ENCODE measurements around the gene TOLLIP.

The TOLLIP gene

DNA sequence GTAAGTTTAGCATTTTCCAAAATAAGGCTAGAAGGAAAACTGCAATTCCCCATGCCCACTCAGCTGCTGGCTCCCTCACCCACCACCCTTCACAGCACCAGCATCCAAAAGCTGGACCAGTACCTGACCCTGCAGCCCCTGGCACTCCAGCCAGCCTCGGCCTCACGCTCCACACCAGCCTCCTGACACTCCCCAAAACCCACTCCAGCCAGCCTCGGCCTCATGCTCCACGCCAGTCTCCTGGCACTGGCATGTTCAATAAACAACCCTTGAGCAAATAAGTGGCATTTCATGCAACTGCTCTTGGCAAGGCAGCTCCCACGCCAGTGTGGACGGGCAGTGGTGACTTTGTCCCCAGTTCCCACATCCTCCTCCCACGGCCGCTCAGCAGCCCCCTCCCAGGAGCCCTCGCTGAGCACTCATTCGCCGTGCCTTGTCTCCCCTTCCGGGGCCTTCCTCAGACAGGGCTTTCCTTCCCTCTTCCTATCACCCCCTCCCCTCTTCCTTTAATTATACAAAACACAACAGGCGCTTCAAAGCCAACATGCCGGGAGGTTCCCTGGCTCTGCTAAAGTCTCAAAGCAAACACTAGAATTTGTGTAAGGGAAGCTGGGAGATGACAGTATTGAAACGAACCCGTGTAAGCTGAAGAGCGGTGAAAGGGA, 6.8 kb downstream of the TOLLIP start:
- no peaks in the 10 kb centered on the region for H3K27me3 ChIP-seq (replicated peaks)
- in situ Hi-C loops (cut with HindIII; ENCODE audit: low pct_ligation_motif_present, low sequenced_read_pairs): no loop called here
- peaks cover 4% of the 10 kb centered on the region for H3K36me3 ChIP-seq (replicated peaks)
- no peak overlapping the region for H3K4me3 ChIP-seq (ENCODE audit: low read depth, low read length)
- TF ChIP-seq, protein P1, sequence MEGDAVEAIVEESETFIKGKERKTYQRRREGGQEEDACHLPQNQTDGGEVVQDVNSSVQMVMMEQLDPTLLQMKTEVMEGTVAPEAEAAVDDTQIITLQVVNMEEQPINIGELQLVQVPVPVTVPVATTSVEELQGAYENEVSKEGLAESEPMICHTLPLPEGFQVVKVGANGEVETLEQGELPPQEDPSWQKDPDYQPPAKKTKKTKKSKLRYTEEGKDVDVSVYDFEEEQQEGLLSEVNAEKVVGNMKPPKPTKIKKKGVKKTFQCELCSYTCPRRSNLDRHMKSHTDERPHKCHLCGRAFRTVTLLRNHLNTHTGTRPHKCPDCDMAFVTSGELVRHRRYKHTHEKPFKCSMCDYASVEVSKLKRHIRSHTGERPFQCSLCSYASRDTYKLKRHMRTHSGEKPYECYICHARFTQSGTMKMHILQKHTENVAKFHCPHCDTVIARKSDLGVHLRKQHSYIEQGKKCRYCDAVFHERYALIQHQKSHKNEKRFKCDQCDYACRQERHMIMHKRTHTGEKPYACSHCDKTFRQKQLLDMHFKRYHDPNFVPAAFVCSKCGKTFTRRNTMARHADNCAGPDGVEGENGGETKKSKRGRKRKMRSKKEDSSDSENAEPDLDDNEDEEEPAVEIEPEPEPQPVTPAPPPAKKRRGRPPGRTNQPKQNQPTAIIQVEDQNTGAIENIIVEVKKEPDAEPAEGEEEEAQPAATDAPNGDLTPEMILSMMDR (IDR thresholded peaks at IDR 0.05; ENCODE audit: low read depth, low read length, missing control alignments): no peak
- no peak for DNase-seq
- no peak overlapping the region for H3K27ac ChIP-seq

DNA sequence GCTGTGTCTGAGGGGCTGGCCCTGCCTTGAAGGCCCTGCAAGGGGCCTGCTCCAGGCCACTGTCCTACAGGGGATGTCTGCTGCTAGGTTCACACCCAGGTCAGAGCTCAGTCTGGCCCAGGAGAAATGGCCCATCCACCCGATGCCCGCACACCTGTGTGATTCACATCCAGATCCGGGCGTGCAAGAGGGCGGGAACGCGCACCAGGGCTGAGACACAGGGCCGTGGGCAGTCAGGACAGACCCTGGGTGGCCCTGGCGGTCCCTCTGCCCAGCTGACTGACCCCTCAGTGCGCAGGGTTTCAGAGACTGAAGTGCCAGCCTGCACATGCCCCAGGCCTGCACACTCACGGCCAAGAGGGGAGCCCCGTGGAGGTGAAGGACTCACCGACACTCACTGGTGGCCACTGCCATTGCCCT, 7.4 kb downstream of the TOLLIP start:
- Histone ChIP-seq H3K36me3 (replicated peaks) (peaks cover 6% of the 10 kb centered on the region), H3K27me3 (replicated peaks) (no peaks in the 10 kb centered on the region), H3K27ac (no peak overlapping the region), H3K4me3 (ENCODE audit: low read depth, low read length) (no peak overlapping the region)
- DNase-seq: no peak
- in situ Hi-C loops (cut with HindIII; ENCODE audit: low pct_ligation_motif_present, low sequenced_read_pairs): no loop called here
- TF ChIP-seq, protein P1 (IDR thresholded peaks at IDR 0.05; ENCODE audit: low read depth, low read length, missing control alignments): no peak

DNA sequence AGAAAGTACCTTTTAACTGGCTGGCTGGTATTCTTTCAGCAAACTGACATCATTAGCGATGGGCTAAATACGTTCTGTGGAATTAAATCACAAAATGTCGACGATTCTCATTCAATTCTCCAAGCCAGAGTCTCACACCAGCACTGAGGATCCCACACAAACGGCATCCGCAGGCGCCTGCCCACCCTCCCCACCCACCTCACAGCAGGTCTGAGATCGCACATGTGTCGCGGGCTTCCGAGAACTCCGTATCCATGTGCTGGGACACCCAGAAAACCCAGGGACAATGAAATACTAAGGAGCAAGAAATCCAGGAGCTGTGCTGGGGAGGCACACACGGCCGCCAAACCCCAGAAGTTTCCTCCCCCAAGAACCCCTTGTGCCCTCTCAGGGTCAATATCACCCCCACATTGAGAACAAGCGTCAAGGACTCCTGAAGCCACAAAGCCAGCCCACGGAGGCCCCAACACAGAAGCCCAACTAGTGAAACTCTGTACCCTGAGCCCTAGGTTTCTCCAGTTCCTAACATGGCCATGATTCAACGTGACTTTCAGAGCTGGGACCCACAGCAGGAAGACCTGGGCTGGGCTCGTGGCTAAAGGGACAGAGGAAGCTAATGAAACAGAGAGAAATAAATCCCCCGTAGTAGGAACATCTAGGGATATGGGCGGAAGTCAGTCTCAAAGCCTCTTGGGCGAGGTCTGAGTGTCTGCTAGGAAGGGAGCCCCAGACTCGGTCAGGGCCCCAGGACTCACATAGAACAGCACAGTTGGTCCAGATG, 8.0 kb downstream of the TOLLIP start:
- TF ChIP-seq, protein P1 (IDR thresholded peaks at IDR 0.05; ENCODE audit: low read depth, low read length, missing control alignments): no peak
- Histone ChIP-seq H3K36me3 (replicated peaks) (peaks cover 6% of the 10 kb centered on the region), H3K27ac (no peak overlapping the region), H3K27me3 (replicated peaks) (no peaks in the 10 kb centered on the region), H3K4me3 (ENCODE audit: low read depth, low read length) (no peak overlapping the region)
- DNase-seq: no peak
- in situ Hi-C loops (cut with HindIII; ENCODE audit: low pct_ligation_motif_present, low sequenced_read_pairs): no loop called here

DNA sequence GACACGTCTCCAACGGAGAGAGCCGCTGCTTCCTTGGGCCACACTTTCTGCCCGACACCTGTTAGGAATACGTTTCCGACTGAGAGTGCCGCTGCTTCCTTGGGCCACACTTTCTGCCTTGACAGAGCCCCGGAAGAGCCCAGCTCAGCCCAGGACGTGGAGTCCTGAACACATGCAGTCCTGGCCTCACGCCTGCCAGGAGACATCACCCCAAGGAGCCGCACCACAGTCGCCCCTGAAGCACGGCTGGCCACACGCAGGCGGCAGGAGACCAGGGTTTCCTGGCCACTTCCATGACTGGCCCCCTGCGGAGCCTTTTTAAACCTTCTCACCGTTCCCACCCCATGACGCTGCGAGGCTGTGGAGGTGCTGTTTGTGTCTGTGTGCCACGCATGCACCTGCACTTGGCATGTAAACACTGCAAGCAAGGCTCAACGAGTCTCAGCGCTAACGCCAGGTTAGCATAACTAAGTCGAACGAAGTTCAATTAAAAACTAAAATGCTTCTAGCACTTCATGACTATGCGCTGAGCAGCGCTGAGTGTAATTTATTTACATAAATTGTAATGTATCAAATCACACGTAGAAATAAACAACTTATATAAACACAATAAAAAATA, 8.8 kb downstream of the TOLLIP start:
- H3K27ac ChIP-seq: no peak overlapping the region

DNA sequence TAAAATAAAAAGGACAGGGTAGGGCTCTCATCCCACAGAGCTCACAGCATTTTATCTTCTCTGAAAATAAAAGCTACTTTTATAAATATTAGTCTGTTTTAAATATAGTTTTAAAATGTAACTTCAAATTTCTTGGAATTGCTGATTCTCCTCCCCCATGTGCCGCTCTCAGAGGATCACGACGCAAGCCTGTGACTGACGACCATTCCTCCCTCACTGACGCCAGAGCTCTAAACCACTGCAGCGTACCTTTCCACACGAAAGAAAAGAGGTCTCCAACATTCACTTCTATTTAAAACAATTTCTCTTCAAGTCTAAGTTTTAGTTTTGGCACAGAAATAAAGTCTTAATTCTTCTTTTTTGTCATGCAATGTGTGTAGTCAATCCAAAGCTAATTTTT, 9.3 kb downstream of the TOLLIP start:
- in situ Hi-C loops (cut with HindIII; ENCODE audit: low pct_ligation_motif_present, low sequenced_read_pairs): no loop called here
- TF ChIP-seq, protein P1 (IDR thresholded peaks at IDR 0.05; ENCODE audit: low read depth, low read length, missing control alignments): no peak
- no peak overlapping the region for H3K4me3 ChIP-seq (ENCODE audit: low read depth, low read length)
- H3K27ac ChIP-seq: no peak overlapping the region
- DNase-seq: no peak
- peaks cover 6% of the 10 kb centered on the region for H3K36me3 ChIP-seq (replicated peaks)
- no peaks in the 10 kb centered on the region for H3K27me3 ChIP-seq (replicated peaks)

More for the DNA sequence above, 8.8 kb downstream of the TOLLIP start:
- in situ Hi-C loops (cut with HindIII; ENCODE audit: low pct_ligation_motif_present, low sequenced_read_pairs): no loop called here
- H3K36me3 ChIP-seq (replicated peaks): peaks cover 6% of the 10 kb centered on the region
- no peak overlapping the region for H3K4me3 ChIP-seq (ENCODE audit: low read depth, low read length)
- no peaks in the 10 kb centered on the region for H3K27me3 ChIP-seq (replicated peaks)
- TF ChIP-seq, protein P1 (IDR thresholded peaks at IDR 0.05; ENCODE audit: low read depth, low read length, missing control alignments): no peak
- no peak for DNase-seq

All from brain microvascular endothelial cell (primary cell).